Measurements from ENCODE around the gene STYXL2.

STYXL2 gene

GRCh38 chr1:167081594-167082156 is 12.2 kb upstream of the STYXL2 start:
- no peak for DNase-seq

GRCh38 chr1:167082511-167083027 is 11.3 kb upstream of the STYXL2 start:
- DNase-seq, result no peak

- DNase-seq, result no peak
Observed at GRCh38 chr1:167083066-167083665, 10.7 kb upstream of the STYXL2 start.

DNA sequence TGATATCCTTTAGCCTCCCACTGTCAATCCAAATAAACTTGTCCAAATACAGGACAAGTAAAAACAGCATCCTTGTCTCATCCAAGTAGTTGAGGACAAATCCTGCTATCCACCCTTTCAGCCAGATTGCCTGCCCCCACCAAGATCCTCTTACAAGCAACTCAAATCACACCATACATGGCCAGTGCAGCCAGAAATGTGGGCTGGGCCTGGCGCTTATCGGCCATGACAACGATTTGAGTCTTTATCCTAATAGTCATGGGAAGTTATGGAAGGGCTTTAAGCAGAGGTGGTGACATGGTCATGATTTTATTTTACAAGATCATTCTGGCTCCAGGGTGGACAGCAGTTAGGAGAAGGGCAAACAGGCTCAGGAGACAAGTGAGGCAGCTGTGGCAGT is 10.0 kb upstream of the STYXL2 start:
- no peak for DNase-seq

GRCh38 chr1:167084757-167085156 is 9.1 kb upstream of the STYXL2 start:
- no peak for DNase-seq

- DNase-seq, result no peak
Observed at GRCh38 chr1:167086033-167086432, 7.8 kb upstream of the STYXL2 start.

DNA sequence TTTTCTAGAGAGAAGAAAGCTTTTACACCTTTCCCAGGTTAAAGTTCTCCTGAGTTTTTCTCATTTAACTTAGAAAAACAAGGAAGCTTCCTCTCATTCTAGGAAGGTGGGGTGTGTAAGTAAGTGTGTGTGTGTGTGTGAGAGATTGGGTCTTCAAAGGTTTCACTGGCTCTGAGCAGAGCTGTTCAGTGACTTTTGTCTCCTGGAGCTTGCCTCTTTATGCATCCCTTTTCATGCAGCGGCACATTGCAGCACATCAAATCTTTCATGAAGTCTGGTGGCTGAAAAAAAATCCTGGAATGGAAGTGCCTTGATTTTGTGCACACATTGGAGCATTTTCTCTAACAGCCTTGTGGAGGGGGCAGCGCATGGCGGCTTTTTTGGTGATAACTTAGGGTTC is 7.1 kb upstream of the STYXL2 start:
- no peak for DNase-seq

- no peak for DNase-seq
Observed at GRCh38 chr1:167088746-167089417, 5.0 kb upstream of the STYXL2 start.

GRCh38 chr1:167089939-167090313 is 3.9 kb upstream of the STYXL2 start:
- no peak for DNase-seq

- DNase-seq, result no peak
Observed at GRCh38 chr1:167090314-167090942, 3.4 kb upstream of the STYXL2 start, which contains the start of gene GPA33. Gene GPA33, minus strand, starts transcription at chr1:167090377. Its CDS starts 90 bp downstream, at chr1:167090287.

DNA sequence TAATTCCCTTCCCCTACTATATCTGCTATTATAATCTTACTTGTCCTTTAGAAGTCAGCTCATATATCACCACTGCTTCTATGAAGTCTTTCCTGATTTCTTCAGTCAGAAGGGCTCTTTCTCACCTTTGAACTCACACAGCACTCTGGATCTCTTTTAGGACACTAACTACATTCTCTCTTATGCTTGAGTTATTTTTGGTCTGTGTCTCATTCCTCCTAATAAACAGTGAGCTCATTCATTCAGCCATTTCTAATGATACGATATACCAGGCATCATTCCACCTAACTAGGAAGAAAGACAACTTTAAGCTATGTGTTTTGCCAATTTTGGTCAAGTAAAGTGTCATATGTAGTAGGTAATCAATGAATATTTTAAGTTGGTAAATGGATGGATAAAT is 1.2 kb upstream of the STYXL2 start:
- no peak for DNase-seq

DNA sequence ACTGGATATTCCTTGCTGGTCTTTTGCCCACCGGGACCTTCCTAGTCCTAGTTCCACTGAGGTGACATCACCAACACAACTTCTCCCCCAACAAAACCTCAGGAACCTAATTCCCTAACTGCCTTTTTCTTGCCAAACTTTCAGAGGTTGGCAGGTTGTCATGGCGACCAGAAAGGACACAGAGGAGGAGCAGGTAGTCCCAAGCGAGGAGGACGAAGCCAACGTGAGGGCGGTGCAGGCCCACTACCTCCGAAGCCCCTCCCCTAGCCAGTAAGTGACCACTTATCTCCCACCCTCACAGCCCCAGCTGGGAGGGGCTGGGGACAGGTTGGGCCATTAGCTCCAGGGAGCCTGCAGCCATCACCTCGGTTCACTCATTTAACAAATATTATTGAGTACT is 815 bp downstream of the STYXL2 start:
- no peak for DNase-seq

GRCh38 chr1:167095368-167095767 is 1.5 kb downstream of the STYXL2 start:
- peak; percentile 39 for DNase-seq

DNA sequence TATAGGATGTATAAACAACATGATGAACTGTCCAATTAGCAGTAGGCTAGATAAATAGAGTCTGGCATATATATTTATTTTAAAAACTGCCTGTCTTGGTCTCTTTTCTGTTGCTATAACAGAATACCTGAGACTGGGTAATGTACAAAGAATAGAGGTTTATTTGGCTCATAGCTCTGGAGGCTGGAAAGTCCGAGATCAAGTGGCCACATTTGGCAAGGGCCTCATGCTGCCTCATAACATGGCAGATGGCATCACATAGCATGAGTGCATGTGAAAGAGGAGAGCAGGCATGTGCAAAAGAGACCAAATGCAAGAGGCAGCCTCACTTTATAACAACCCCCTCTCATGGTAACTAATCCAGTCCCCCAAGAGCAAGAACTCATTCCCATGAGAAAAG is 6.0 kb downstream of the STYXL2 start:
- DNase-seq, result no peak

DNA sequence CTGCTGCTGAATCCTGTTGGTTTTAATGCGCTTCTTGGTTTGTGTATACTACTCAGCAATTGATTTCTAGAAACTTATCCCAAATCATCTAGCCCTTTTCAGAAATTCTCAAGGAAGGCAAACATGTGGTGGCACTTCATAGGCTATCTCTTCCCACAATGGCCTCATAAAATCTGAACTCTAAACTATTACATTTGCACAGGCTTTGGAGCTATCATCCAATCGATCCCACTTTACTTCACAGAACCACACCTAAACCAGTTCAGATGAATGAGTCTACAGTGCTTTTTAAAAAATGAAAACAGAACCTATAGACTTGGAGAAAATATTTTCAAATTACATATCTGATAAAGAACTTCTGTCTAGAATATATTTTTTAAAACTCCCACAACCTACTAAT is 6.9 kb downstream of the STYXL2 start:
- no peak for DNase-seq

- DNase-seq, result no peak
Observed at GRCh38 chr1:167101754-167102153, 7.9 kb downstream of the STYXL2 start.

DNA sequence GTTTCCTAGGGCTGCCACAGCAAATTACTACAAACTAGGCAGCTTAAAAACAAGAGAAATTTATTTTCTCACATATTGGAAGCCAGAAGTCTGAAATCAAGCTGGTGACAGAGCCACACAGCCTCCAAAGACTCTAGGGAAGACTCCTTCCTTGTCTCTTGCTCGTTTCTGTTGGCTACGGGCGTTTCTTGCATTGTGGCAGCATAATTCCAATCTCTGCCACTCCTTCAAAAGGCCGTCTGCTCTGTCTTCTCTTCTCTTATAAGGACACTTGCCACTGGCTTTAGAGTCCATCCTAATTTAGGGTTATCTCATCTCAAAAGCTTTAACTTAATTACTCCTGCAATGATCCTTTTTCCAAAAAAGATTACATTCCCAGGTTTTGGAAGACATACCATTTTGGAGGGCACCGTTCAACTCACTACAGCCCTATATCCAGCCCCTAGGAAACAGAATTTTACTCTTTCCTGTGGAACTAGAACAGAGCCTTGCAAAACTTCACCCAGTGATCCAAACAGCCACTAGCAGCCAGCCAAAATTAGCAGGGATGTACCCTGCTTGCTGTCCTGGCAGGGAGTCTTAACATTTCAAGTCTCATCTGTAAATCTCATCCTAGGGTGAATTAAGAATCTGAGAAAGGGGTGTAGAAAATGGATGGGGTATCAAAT is 9.2 kb downstream of the STYXL2 start:
- DNase-seq, result no peak

DNA sequence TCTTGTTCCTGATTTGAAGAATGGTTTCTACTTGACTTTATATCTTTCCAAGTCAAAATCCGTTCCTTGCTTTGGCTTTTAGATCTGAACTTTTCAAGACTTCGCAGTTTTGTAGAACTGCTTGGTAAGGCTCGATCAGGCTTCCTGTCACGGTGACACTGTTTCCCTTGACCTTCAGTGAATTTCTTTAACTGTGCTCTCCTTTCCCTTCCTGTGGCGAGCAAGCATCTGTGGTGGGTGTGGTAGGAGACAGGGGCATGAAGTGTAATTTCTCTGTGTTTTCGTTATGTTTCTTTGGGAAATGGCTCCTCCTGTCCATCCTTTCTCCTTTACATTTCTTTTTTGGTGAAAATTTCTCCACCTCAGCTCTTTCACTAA is 10.4 kb downstream of the STYXL2 start:
- DNase-seq, result no peak

DNA sequence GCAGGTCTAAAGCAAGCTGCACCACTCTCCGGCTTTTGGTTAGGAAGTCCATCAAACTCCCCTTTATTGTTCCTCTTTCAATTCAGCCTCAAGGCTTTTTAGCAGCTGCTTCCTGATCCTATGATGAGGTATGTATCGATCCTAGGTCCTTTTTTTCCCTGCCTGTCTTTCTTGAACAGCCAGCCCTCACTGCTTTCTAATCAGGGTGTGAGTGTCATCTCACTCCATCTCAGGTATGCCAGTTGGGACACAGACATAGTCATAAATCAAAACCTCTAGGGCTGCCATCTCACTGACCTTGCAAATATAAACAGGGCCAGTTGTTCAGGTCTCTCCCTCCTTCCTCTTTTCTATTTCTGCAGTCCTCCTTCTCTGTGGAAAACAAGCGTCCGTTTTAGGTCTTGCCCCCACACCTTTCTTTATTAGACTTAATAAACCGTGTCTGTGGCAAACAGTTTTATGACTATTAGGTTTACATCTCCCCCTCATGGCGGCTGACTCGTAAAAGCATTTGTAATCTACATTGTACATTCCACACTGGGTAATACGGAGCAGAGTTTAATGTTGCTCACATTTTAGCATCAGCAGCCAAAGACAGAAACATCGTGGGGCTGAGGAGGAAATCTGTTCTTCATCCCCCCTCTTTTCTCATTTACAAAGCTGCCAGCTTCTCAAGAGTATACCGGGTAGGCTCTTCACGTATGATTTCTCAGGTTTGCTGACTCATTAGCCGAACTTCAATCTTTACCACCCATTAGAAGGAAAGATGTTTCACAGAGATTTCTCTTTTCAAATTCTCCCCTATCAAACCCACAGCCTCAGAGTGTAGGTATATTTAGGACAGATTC is 11.6 kb downstream of the STYXL2 start:
- DNase-seq, result no peak

DNA sequence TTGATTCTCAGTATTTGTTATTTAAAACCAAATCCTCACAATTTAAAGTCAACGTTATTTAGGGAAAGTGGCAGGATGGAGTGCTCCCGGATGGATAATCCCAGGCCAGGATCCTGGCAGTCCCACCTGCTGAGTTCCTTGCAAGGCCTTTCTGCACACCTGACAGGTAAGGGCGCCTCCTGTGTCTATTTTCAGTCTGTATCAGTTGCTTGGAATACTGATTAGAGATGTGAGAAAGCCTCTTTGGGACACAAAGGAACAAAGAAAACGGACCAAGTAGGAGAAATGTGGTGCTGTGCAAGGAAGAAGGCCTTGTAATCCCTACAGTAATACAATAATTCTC is 12.2 kb downstream of the STYXL2 start:
- DNase-seq, result no peak

- DNase-seq, result no peak
Observed at GRCh38 chr1:167107456-167107855, 13.6 kb downstream of the STYXL2 start.

DNA sequence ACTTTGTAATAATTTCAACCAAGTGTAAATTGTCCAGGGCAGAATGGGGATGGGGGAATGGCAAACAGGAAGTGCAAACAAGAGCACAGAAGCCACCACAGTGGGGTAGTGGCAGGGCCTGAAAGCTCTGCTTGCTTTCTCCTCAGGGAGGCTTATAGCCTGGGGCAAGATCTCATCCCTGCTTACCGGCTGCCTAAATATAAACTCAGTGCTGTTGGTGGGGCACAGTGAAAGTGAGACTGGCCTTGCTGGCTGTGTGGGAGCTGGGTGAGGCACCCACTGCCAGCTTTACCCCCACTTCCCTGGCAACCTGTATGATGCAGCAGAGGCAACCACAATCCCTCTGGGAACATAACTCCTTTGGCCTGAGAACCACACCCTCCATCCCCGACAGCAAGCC is 15.2 kb downstream of the STYXL2 start:
- no peak for DNase-seq

DNA sequence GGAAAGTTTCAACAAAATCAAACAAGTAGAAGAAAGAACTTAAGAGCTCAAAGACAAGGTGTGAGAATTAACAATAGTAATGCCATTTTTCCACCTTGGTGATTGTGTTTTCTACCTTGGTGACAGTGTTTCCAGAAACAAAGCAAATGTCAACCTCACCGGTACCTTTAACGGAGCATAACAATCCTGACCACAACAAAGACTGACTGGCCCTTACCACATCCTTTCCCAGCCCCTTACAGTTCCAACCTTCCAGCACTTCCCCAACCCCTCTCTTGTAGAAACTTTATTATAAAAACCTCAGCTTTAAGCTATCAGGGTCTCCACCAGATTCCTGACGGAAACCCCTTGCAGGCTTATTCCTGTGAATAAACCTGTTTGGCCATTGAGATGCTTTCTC is 16.7 kb downstream of the STYXL2 start:
- no peak for DNase-seq

Data from eye (tissue), 1 donor.